T-helper 1 cell treated with Interleukin-12 subunit alpha and Interleukin-12 subunit beta and Interleukin-4 antibody, amounts not matched to agents 30 ng/mL and 1 ng/mL, for 36 hours (primary cell): ENCODE results near the gene CEP44. TPM values are rescaled to one million over a fixed set of nuclear protein-coding genes. Genes with fewer than 3 reads are reported as not detected.
"Not testable (repeated sequence)": the region's sequence is repeated elsewhere in the genome, so short reads cannot be mapped to it uniquely, and the experiment has no call there.

Source experiments
- intact Hi-C: fragments of 100-400 bp; cut with micrococcal nuclease; formaldehyde crosslinking; loops from one replicate; pipeline ENCODE4 v1.15.1; 2024
- total RNA-seq: library from RNA; stranded (reverse); gene quantifications from 2 replicates; pipeline ENCODE4 v1.2.3, GENCODE V29; 2022

Gene CEP44
- total RNA-seq, 1 donor from 2014 or later = 15.6 TPM

GRCh38 chr4:174380206-174380605 lies 96.5 kb downstream of the CEP44 start:
- intact Hi-C loops = not testable (repeated sequence)

DNA sequence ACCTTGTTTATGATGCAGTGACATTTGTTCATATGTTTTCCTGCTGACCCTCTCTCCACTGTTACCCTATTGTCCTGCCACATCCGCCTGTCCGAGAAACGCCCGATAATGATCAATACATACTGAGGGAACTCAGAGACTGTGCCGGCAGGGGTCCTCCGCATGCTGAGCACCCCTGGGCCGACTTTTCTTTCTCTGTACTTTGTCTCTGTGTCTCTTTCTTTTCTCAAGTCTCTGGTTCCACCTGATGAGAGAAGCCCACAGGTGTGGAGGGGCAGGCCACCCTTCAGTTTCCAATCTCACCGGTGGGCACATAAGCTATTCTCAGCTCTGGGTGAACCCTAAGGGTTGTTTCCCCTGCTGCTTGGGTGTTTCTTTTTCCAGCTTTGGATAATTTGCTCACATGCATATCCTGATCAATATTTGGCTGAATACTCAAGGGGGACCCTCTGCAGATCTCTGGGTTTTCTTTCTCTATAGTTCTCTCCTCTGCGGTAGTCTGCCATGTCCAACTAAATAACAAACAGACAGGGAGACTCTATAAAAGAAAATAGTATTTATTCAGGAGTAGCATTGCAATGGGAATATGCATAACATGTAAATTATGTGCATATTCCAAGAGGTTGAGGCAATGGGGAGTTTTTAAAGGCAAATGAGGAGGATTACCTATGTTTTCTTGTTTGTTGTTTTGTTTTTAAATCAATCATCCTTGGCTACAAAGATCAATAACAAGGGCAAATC lies 97.2 kb downstream of the CEP44 start:
- intact Hi-C loops = no loop called here

- intact Hi-C loops = no loop called here
Observed at GRCh38 chr4:174381440-174381800, 97.7 kb downstream of the CEP44 start.

Other genes starting within 250 kb of the CEP44 start
- 20.0 and 21.1 TPM in 2 replicates for gene FBXO8, start 244 bp upstream of the CEP44 start, total RNA-seq
- gene HPGD, start 238.6 kb downstream of the CEP44 start, total RNA-seq = 12.1 and 13.8 TPM in 2 replicates